GM13977 (cell line): ENCODE data around the gene SUGP2.
"Not testable (repeated sequence)": the region's sequence is repeated elsewhere in the genome, so short reads cannot be mapped to it uniquely, and the experiment has no call there.

ENCODE experiments used
- DNase-seq: peaks from one replicate; pipeline ENCODE4 v3.0.0; 2012; ENCODE audit warnings: low spot score
- in situ Hi-C: fragments of 300-500 bp; cut with MboI; formaldehyde crosslinking; loops from one replicate; pipeline ENCODE4 v1.12.0; 2022; ENCODE audit warnings: low sequenced_read_pairs, low pct_unique_long_range_greater_than_20kb, mixed read lengths, inconsistent platforms; ENCODE audit not compliant: unreplicated experiment
- TF ChIP-seq, protein P1 (sequence below): IDR thresholded peaks from 2 replicates; pipeline ENCODE4 v1.5.1; 2012; ENCODE audit warnings: mild to moderate bottlenecking, control low read depth; ENCODE audit not compliant: insufficient read depth; ENCODE audit errors: extremely low read depth, missing control alignments

The SUGP2 gene

DNA sequence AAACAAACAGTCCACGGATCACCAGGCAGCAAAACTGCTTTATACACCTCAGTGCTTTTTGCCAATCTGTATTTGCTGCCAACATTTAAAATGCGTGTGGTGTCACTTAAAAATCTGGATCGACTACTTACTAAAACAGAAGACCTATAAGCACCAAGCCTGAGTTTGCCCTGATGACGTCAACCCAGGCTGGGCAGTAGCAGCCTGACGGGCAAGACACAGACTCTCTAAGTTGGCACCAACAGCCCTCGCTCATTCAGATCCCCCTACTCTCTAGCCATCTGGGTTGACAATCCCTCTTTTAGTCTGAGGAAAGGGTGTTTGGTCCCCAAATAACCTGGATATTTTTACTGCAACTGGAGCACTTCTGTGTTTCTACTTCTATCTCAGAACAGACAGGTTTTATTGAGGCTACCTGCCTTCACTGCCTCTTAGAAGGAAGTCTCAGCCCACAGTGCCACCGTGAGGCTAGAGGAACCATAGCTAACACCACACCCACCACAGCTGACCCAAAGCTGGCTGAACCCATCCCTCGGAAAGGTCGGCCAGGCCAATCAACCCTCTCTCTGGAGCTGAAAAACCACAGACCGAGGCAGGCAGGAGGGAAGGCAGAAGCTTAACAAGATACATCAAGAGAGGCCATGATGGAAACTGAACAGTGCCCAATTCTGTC is 6.9 kb downstream of the SUGP2 start:
- TF ChIP-seq, protein P1, sequence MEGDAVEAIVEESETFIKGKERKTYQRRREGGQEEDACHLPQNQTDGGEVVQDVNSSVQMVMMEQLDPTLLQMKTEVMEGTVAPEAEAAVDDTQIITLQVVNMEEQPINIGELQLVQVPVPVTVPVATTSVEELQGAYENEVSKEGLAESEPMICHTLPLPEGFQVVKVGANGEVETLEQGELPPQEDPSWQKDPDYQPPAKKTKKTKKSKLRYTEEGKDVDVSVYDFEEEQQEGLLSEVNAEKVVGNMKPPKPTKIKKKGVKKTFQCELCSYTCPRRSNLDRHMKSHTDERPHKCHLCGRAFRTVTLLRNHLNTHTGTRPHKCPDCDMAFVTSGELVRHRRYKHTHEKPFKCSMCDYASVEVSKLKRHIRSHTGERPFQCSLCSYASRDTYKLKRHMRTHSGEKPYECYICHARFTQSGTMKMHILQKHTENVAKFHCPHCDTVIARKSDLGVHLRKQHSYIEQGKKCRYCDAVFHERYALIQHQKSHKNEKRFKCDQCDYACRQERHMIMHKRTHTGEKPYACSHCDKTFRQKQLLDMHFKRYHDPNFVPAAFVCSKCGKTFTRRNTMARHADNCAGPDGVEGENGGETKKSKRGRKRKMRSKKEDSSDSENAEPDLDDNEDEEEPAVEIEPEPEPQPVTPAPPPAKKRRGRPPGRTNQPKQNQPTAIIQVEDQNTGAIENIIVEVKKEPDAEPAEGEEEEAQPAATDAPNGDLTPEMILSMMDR: no peak
- no peak for DNase-seq
- in situ Hi-C loops: no loop called here

DNA sequence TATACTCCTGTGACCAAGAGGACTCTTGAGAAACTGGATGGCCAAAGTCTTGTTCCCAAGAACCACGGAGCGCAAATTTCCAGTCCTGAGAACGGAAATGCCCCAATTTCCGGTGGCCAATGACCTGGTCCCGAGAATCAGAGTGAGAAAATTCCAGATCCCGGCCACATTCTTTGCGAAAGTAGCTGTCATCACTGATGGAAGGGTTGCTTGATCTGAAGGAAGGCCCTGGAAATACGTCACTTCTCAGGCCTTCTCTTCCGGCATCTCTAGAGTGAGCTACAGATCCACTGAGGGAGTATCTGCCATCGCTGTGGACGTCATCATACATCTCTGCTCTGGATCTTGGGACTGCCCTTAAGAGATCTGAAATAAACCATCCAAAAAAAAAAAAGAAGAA is 7.5 kb downstream of the SUGP2 start:
- TF ChIP-seq, protein P1: no peak
- DNase-seq: no peak
- in situ Hi-C loops: no loop called here

DNA sequence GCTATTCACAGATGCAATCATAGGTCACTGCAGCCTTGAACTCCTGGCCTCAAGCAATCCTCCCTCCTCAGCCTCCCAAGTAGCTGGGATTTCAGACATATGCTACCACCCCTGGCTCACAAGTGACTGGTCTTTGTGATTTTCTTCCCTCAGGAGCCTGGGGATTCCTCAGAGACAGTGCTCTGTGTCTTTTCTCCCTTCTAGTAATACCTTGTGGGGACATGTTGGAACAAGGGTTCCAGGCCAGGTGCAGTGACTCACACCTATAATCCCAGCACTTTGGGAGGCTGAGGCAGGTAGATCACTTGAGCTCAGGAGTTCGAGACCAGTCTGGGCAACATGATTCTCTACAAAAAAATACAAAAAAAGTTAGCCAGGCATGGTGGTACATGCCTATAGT is 9.9 kb downstream of the SUGP2 start:
- in situ Hi-C loops, DNase-seq: not testable (repeated sequence)

DNA sequence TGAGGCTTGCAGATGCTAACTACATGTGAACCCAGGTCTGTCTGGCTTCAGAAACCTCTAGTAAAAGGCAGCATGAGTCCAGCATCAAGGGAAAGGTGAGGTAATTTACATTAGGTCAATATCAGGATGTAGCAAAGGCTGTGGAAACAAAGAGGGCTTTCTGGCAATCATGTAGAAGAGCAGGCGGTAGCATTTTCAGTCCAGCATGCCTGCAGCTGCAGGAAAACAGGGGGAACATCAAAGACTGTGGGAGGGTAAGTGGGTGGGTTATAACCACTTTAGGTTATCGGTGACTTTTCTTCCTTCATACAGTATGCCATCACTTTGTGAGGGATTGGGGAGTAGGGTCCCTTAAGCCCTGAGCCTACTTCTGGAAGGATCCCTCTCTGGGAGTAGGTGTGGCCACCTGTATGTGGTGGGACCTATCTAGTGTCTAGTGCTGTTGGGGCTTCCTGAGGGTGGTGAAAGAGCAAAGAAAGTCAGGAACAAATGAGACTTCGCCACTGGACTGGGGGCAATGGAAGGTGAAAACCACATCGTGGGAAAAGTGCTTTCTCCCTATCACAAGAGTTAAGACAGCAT is 10.8 kb downstream of the SUGP2 start:
- TF ChIP-seq, protein P1: no peak
- in situ Hi-C loops: no loop called here
- no peak for DNase-seq

DNA sequence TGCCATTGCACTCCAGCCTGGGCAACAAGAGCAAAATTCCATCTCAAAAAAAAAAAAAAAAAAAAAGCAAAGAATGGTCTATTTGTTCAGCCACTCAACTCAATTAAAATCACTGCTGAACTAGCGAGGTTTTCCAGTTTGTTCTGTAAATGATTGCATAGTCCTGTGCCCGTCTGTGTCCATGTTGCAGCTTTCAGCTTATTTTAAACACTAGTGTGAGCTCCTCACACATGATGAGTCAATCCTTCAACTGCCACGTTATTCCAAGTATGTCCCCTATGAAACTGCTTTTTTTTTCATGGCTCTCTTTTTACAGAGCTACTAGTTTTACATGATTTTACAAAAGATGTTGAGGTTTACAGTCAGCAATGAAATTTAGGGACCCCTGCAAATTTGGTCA is 12.2 kb downstream of the SUGP2 start:
- TF ChIP-seq, protein P1: no peak
- in situ Hi-C loops: no loop called here
- no peak for DNase-seq

DNA sequence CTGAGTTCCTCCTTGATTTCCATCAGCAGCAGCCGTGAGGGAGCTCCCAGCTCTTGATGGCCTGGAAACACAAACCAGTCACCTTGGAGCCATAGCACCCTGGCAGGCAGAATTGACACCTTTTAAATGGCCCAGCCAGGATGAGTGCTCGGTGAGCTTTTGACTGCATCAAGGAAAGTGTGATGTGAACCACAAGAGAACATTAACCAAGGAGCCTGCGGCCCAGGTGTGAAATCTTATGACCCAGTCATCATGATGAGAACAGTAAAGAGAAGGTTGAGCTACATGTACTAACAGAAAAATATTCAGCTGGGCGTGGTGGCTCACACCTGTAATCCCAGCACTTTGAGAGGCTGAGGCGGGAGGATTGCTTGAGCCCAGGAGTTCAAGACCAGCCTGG is 22.8 kb downstream of the SUGP2 start:
- in situ Hi-C loops: no loop called here
- TF ChIP-seq, protein P1: no peak
- DNase-seq: no peak

DNA sequence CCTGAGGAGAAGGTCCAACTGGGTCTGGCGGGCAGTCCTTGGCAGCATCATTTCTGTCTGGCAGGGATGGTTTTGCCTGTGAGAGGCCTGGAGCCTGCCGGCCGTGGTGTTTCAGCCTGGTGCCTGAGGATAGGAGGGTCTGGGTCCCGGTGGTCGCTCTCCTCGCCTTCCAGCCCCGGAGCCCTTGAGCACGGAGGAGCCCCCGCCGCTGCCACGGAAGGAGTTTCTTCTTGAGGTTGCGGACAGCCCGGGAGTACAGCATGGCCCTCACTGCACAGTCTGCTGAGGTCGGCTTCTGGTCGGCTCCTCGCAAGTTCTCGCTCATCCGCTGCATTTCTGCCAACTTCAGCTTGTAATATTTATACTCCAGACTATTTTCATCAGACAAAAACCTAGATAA is 23.4 kb downstream of the SUGP2 start:
- TF ChIP-seq, protein P1: no peak
- in situ Hi-C loops: no loop called here
- DNase-seq: no peak
